Measurements from ENCODE around the gene ST6GALNAC4. TPM values are rescaled to one million over a fixed set of nuclear protein-coding genes. Genes with fewer than 3 reads are reported as not detected.

ST6GALNAC4 gene
- total and polyA plus RNA-seq, 9 of the 15 experiments (the other 6 are each of a cell fraction or from before 2014, with no cell fraction given), result 2.6 to 43.1 (median 15.4) TPM

DNA sequence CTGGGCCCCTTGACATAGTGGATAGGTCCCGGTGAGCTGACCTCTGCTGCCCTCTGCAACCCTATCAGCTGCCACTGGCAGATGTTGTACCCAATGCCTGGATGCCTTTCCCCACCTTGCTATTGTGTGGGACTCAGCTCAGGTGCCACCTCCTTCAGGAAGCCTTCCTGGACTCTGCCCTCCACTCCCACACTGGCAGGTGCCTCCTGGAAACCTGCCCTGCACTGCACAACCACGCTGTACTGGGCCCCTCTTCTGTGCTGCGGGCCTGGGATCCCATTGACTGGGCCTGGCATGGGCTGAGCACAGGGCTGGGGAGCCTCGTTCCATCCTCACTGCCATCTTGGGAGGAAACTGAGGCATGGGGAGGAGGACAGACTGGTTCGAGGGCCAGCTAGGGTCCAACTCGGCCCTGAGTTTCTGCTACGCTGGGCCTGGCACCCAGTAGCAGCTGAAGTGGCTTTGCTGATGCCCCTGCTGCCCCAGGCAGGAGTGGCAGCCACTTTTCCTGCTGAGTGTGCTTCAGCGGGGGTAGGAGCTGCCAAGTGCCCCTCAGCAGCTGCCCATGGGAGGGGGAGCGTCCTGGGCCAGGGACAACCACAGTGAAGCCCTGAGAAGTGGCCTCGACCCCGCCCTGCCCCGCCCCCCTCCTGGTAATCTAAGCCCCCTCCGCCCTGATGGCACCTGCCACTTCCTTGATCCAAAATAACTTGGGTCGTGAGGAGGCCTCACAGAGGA is 40.6 kb downstream of the ST6GALNAC4 start:
- no TSS peak for BruUV-seq (replicated peaks)
- Histone ChIP-seq H3K27ac (ENCODE audit: extremely low read depth, low read depth, low read length) (no peak overlapping the region; the same call in 2 of the 3 replicates), H3K9me3 (replicated peaks; ENCODE audit: control insufficient read depth, insufficient read depth, low read depth, low read length) (no peaks in the 10 kb centered on the region), H3K4me2 (ENCODE audit: insufficient read depth, low read length) (peak overlapping the region; percentile 80; the same call in 1 of the 2 replicates), H3K9ac (ENCODE audit: insufficient read depth in 1 of 2, low read depth in 2 of 2, low read length in 2 of 2) (peak overlapping the region in 1 of 2 experiments; percentile 94; a peak in 2 of 4 replicates), H3K79me2 (ENCODE audit: control insufficient read depth, insufficient read depth, low read length) (peaks cover 12% of the 10 kb centered on the region; the same call in 2 of the 3 replicates), H3K27me3 (ENCODE audit: control insufficient read depth in 2 of 2, insufficient read depth in 2 of 2, low read length in 2 of 2) (no peaks in the 10 kb centered on the region), H3K9me1 (ENCODE audit: control insufficient read depth, insufficient read depth, low read length) (no peaks in the 10 kb centered on the region), H3K4me1 (replicated peaks in 1 of 2; ENCODE audit: control insufficient read depth in 2 of 2, insufficient read depth in 2 of 2, low read length in 2 of 2) (peaks cover 19 to 57% of the 10 kb centered on the region in 2 experiments; a peak in 4 of 5 replicates), H3K36me3 (ENCODE audit: control insufficient read depth, insufficient read depth, low read length) (no peaks in the 10 kb centered on the region; the same call in 2 of the 3 replicates), H4K20me1 (replicated peaks; ENCODE audit: control insufficient read depth, insufficient read depth, low read length) (no peaks in the 10 kb centered on the region), H3K4me3 (no peak overlapping the region), H2AFZ (ENCODE audit: low read depth, low read length) (no peak overlapping the region)
- intact Hi-C loops (cut with micrococcal nuclease), result loop anchor here (10.0 kb wide), 1 partner anchor 281 kb away; no protein-coding TSS in a partner anchor
- DNase-seq (ENCODE audit: extremely low read depth in 1 of 4, low spot score in 3 of 4) (no peak), FAIRE-seq (no peak), ATAC-seq (no peak)
- in situ Hi-C loops (cut with MboI), result loop anchor here (5.0 to 10.0 kb wide), 3 partner anchors 36 to 374 kb away; no protein-coding TSS in a partner anchor
- 78% methylated on average over 10 of the region's 14 CpGs for WGBS (ENCODE audit: insufficient coverage, low coverage, missing lambda C conversion rate)
- POLR2A ChIA-PET, result interaction anchor here (1.0 to 1.5 kb wide), 3 partner anchors 23 to 89 kb away, joined by 3 to 5 read pairs (median 3); partner anchors contain the start of gene ST6GALNAC6
- CTCF ChIA-PET (ENCODE audit: low intra/inter-chr PET ratio), result no interaction called here
- peak; percentile 93 for TF ChIP-seq ZFP36 (IDR thresholded peaks at IDR 0.05; ENCODE audit: low read depth, low read length, partially characterized antibody)
- TF ChIP-seq RBFOX2 (IDR thresholded peaks at IDR 0.05; ENCODE audit: low read depth, low read length), result 0 out of 2 replicates have a peak, but pooled peaks have one; percentile 20
- no peak for TF ChIP-seq NR2C2 (CRISPR knock-in tag; IDR thresholded peaks at IDR 0.05)
- TF ChIP-seq NR2C2 (tag; IDR thresholded peaks at IDR 0.05), result no peak
- TF ChIP-seq TEAD4 (IDR thresholded peaks at IDR 0.05; ENCODE audit: low read length), result no peak
- no peak for TF ChIP-seq TEAD4 (CRISPR knock-in tag; IDR thresholded peaks at IDR 0.05; ENCODE audit: borderline replicate concordance)
- TF ChIP-seq ZNF316 (IDR thresholded peaks at IDR 0.05), result no peak
- peak; percentile 49; the same call in 1 of the 2 replicates for TF ChIP-seq BCOR (IDR thresholded peaks at IDR 0.05)
- TF ChIP-seq RUNX1 (IDR thresholded peaks at IDR 0.05; ENCODE audit: low read depth), result no peak
